CD14-positive monocyte (primary cell): Measurements from ENCODE around the gene UBE2D4. TPM values are rescaled to one million over a fixed set of nuclear protein-coding genes. Genes with fewer than 3 reads are reported as not detected.
A peak's percentile ranks its signal among the peaks of the same experiment; 100 is the strongest.

Experiments used
- DNase-seq, 3 donors: peaks; one replicate each; pipeline ENCODE4 v3.0.0-alpha.2; 2011 to 2022
- H2AFZ ChIP-seq: 2 replicates; pipeline ENCODE4 v1.6.0; 2012; ENCODE audit warnings: mild to moderate bottlenecking, low read depth, low read length, inconsistent platforms; ENCODE audit not compliant: insufficient read depth, poor library complexity, severe bottlenecking
- H3K27ac ChIP-seq, 2 donors: 1 replicate in 1 of 2; 2 replicates in 1 of 2; pipeline ENCODE4 v1.5.1; 2012 to 2013; ENCODE audit warnings: low read length in 2 of 2, control low read depth in 1 of 2, inconsistent platforms in 1 of 2, low read depth in 1 of 2, mild to moderate bottlenecking in 1 of 2
- H3K27me3 ChIP-seq, 2 donors: one replicate each; pipeline versions ENCODE4 v1.6.0 to v1.6.1; 2011 to 2013; ENCODE audit warnings: low read length in 2 of 2; ENCODE audit not compliant: control insufficient read depth in 2 of 2, insufficient read depth in 2 of 2
- H3K36me3 ChIP-seq, 2 donors: replicated peaks in 1 of 2; 1 replicate in 1 of 2; 2 replicates in 1 of 2; pipeline versions ENCODE4 v1.5.1 to v1.6.1; 2012 to 2013; ENCODE audit warnings: low read length in 2 of 2, control low read depth in 1 of 2, inconsistent platforms in 1 of 2, mild to moderate bottlenecking in 1 of 2; ENCODE audit not compliant: insufficient read depth in 2 of 2, control insufficient read depth in 1 of 2
- H3K4me1 ChIP-seq, 2 donors: 1 replicate in 1 of 2; 2 replicates in 1 of 2; pipeline versions ENCODE4 v1.5.1 to v1.6.1; 2012 to 2013; ENCODE audit warnings: low read length in 2 of 2, control low read depth in 1 of 2, inconsistent platforms in 1 of 2, mild to moderate bottlenecking in 1 of 2, moderate library complexity in 1 of 2; ENCODE audit not compliant: insufficient read depth in 2 of 2, control insufficient read depth in 1 of 2
- H3K4me2 ChIP-seq: replicated peaks from 2 replicates; pipeline ENCODE3; 2012; ENCODE audit warnings: low read length, moderate library complexity, mild to moderate bottlenecking; ENCODE audit not compliant: poor library complexity, severe bottlenecking; ENCODE audit errors: extremely low read depth
- H3K4me3 ChIP-seq, 3 experiments: fragments of 200-600 bp in 1 of 3; sonication (generic) in 1 of 3; replicated peaks in 1 of 3; 1 replicate in 2 of 3; 2 replicates in 1 of 3; pipeline ENCODE4 v1.5.1; 2011 to 2013; ENCODE audit warnings: low read length in 3 of 3, mild to moderate bottlenecking in 3 of 3, control low read depth in 2 of 3, low read depth in 2 of 3, inconsistent platforms in 1 of 3, moderate library complexity in 1 of 3
- H3K79me2 ChIP-seq: 2 replicates; pipeline ENCODE4 v1.6.0; 2012; ENCODE audit warnings: mild to moderate bottlenecking, control low read depth, inconsistent platforms, low read length, moderate library complexity; ENCODE audit not compliant: insufficient read depth
- H3K9ac ChIP-seq: 2 replicates; pipeline ENCODE4 v1.6.0; 2017; ENCODE audit warnings: low read length, mild to moderate bottlenecking; ENCODE audit not compliant: insufficient read depth, poor library complexity, severe bottlenecking
- H3K9me3 ChIP-seq, 2 donors: replicated peaks in 1 of 2; 1 replicate in 1 of 2; 2 replicates in 1 of 2; pipeline versions ENCODE4 v1.5.1 to v1.6.1; 2012 to 2013; ENCODE audit warnings: low read length in 2 of 2, control low read depth in 1 of 2; ENCODE audit not compliant: control insufficient read depth in 1 of 2, insufficient read depth in 1 of 2
- H4K20me1 ChIP-seq: 2 replicates; pipeline ENCODE4 v1.6.0; 2012; ENCODE audit warnings: mild to moderate bottlenecking, low read length, control low read depth, moderate library complexity; ENCODE audit not compliant: insufficient read depth
- H3K27ac Mint-ChIP-seq, 7 donors: one replicate each; pipeline ENCODE4 v1.8.0; 2020; ENCODE audit warnings: mild to moderate bottlenecking in 7 of 7, mixed read lengths in 7 of 7, moderate library complexity in 6 of 7, inconsistent platforms in 2 of 7
- H3K27me3 Mint-ChIP-seq, 3 donors: one replicate each; pipeline ENCODE4 v1.8.0; 2021 to 2022; ENCODE audit warnings: low read depth in 3 of 3, mild to moderate bottlenecking in 3 of 3, mixed read lengths in 3 of 3, moderate library complexity in 3 of 3, inconsistent platforms in 1 of 3
- H3K36me3 Mint-ChIP-seq, 2 donors: one replicate each; pipeline ENCODE4 v1.8.0; 2020; ENCODE audit warnings: mixed read lengths in 2 of 2, inconsistent platforms in 1 of 2, mild to moderate bottlenecking in 1 of 2
- H3K4me1 Mint-ChIP-seq: one replicate; pipeline ENCODE4 v1.8.0; 2020; ENCODE audit warnings: mild to moderate bottlenecking, mixed read lengths
- H3K4me3 Mint-ChIP-seq, 2 donors: one replicate each; pipeline ENCODE4 v1.8.0; 2020; ENCODE audit warnings: mild to moderate bottlenecking in 2 of 2, mixed read lengths in 2 of 2, moderate library complexity in 1 of 2
- H3K9me3 Mint-ChIP-seq, 7 donors: one replicate each; pipeline ENCODE4 v1.8.0; 2020 to 2022; ENCODE audit warnings: mixed read lengths in 7 of 7, mild to moderate bottlenecking in 6 of 7, moderate library complexity in 6 of 7, inconsistent platforms in 2 of 7
- CTCF ChIP-seq: fragments of 200-600 bp; IDR thresholded peaks from one replicate; pipeline ENCODE4 v1.8.0; 2022; ENCODE audit warnings: antibody characterized with exemption, mild to moderate bottlenecking
- WGBS: methylation state at CpG from one replicate; pipeline ENCODE4 v1.1.5; 2013; ENCODE audit warnings: missing lambda C conversion rate; ENCODE audit not compliant: insufficient coverage; 5-methylcytosine and 5-hydroxymethylcytosine counted together
- intact Hi-C, 2 donors: fragments of 100-400 bp; cut with micrococcal nuclease; formaldehyde crosslinking; loops; one replicate each; pipeline versions ENCODE4 v1.15.0 to v1.15.1; 2023
- polyA plus RNA-seq, 3 donors: library from polyadenylated mRNA; depleted of rRNA in 1 of 3; unstranded in 2 of 3; stranded (reverse) in 1 of 3; fragments of 300-500 nt in 2 of 3; fragments of >200 nt in 1 of 3; fragmentation: Illumina TruSeq in 2 of 3; gene quantifications; 1 replicate in 2 of 3; 2 replicates in 1 of 3; pipeline ENCODE4 v1.2.3, GENCODE V29; 2012 to 2021

Gene UBE2D4
- polyA plus RNA-seq, 3 donors, result 8.2 to 10.9 (median 8.8) TPM

GRCh38 chr7:43905209-43905946 lies 20.9 kb upstream of the UBE2D4 start:
- H3K27me3 ChIP-seq, result no peaks in the 10 kb centered on the region
- Mint-ChIP-seq H3K27ac (peak overlapping the region in 4 of 7 donors; percentile 80 to 92 (median 89)), H3K4me3 (peak overlapping the region; percentile 97 to 98), H3K36me3 (peaks cover 7 to 14% of the 10 kb centered on the region in 2 donors), H3K9me3 (peaks cover 0 to 1% (median 0%) of the 10 kb centered on the region in 7 donors), H3K4me1 (peaks cover 23% of the 10 kb centered on the region), H3K27me3 (peaks cover 0 to 2% (median 0%) of the 10 kb centered on the region in 3 donors)
- peaks cover 7% of the 10 kb centered on the region for H4K20me1 ChIP-seq
- peak overlapping the region; percentile 85 for H3K4me2 ChIP-seq
- peak overlapping the region; percentile 70 for H3K9ac ChIP-seq
- peak overlapping the region in 1 of 2 donors; percentile 59 for H3K27ac ChIP-seq
- H3K9me3 ChIP-seq, result no peaks in the 10 kb centered on the region
- intact Hi-C loops, result no loop called here
- peak overlapping the region; percentile 36 to 78 (median 69) for H3K4me3 ChIP-seq
- 78% methylated on average over 3 of the region's 8 CpGs for WGBS
- H2AFZ ChIP-seq, result peak overlapping the region; percentile 72
- TF ChIP-seq CTCF, result no peak
- peaks cover 28% of the 10 kb centered on the region for H3K79me2 ChIP-seq
- DNase-seq, result no peak
- H3K36me3 ChIP-seq, result no peaks in the 10 kb centered on the region
- peaks cover 9 to 15% of the 10 kb centered on the region in 2 donors for H3K4me1 ChIP-seq

- Histone ChIP-seq H3K4me2 (peak overlapping the region; percentile 85), H3K27ac (peak overlapping the region in 1 of 2 donors; percentile 59), H3K36me3 (no peaks in the 10 kb centered on the region), H3K9me3 (no peaks in the 10 kb centered on the region), H2AFZ (peak overlapping the region; percentile 72), H3K4me1 (peaks cover 9 to 15% of the 10 kb centered on the region in 2 donors), H3K27me3 (no peaks in the 10 kb centered on the region), H3K9ac (peak overlapping the region; percentile 70), H4K20me1 (peaks cover 7% of the 10 kb centered on the region), H3K4me3 (peak overlapping the region; percentile 36 to 78 (median 69)), H3K79me2 (peaks cover 28% of the 10 kb centered on the region)
- intact Hi-C loops, result no loop called here
- H3K36me3 Mint-ChIP-seq, result peaks cover 7 to 14% of the 10 kb centered on the region in 2 donors
- under 1% methylated on average over 41 of the region's 43 CpGs for WGBS
- peak overlapping the region; percentile 97 to 98 for H3K4me3 Mint-ChIP-seq
- TF ChIP-seq CTCF, result no peak
- H3K9me3 Mint-ChIP-seq, result peaks cover 0 to 1% (median 0%) of the 10 kb centered on the region in 7 donors
- peak in 2 of 3 donors; percentile 7 to 21 for DNase-seq
- H3K27ac Mint-ChIP-seq, result peak overlapping the region in 6 of 7 donors; percentile 80 to 92 (median 89)
- H3K27me3 Mint-ChIP-seq, result peaks cover 0 to 2% (median 0%) of the 10 kb centered on the region in 3 donors
- peaks cover 23% of the 10 kb centered on the region for H3K4me1 Mint-ChIP-seq
Observed at GRCh38 chr7:43905956-43906330, 20.3 kb upstream of the UBE2D4 start.
